SK-N-SH treated with all-trans-retinoic acid at 6 μM for 48 hours (cell line): ENCODE measurements around the gene RPL36AL.

ENCODE experiments used
- ATAC-seq: fragments of 200-7000 bp; cut with Tn5 transposase; 3 replicates; pipeline ENCODE4 v1.9.1; 2020; ENCODE audit warnings: mild to moderate bottlenecking, moderate library complexity
- ARNTL ChIP-seq: fragments of 450-650 bp; formaldehyde crosslinking; IDR thresholded peaks from 2 replicates; pipeline ENCODE4 v1.5.0; 2020; ENCODE audit warnings: low read depth, mild to moderate bottlenecking, moderate library complexity, borderline replicate concordance
- BACH2 ChIP-seq: fragments of 250-450 bp; sonication (Bioruptor Pico); IDR thresholded peaks from 2 replicates; pipeline ENCODE4 v1.9.0; 2021; ENCODE audit warnings: mild to moderate bottlenecking, borderline replicate concordance
- CSDC2 ChIP-seq: fragments of 250-450 bp; sonication (Bioruptor Pico); IDR thresholded peaks from 2 replicates; pipeline ENCODE4 v1.5.0; 2020; ENCODE audit warnings: mild to moderate bottlenecking, moderate library complexity
- ESRRG ChIP-seq: fragments of 250-450 bp; sonication (Bioruptor Pico); IDR thresholded peaks from 2 replicates; pipeline ENCODE4 v1.6.1; 2021; ENCODE audit warnings: mild to moderate bottlenecking
- GLIS3 ChIP-seq: fragments of 250-450 bp; sonication (Bioruptor Pico); IDR thresholded peaks from 2 replicates; pipeline ENCODE4 v1.5.0; 2020; ENCODE audit warnings: mild to moderate bottlenecking, moderate library complexity
- ISL1 ChIP-seq: fragments of 250-450 bp; sonication (Bioruptor Pico); IDR thresholded peaks from 2 replicates; pipeline ENCODE4 v2.1.2; 2022; ENCODE audit warnings: mild to moderate bottlenecking, moderate library complexity
- OSR1 ChIP-seq: fragments of 250-450 bp; sonication (Bioruptor Pico); IDR thresholded peaks from 2 replicates; pipeline ENCODE4 v1.8.0; 2022; ENCODE audit warnings: moderate library complexity, mild to moderate bottlenecking, inconsistent platforms
- PPARA ChIP-seq: fragments of 250-450 bp; sonication (Bioruptor Pico); IDR thresholded peaks from 2 replicates; pipeline ENCODE4 v1.5.0; 2020; ENCODE audit warnings: mild to moderate bottlenecking, borderline replicate concordance
- RARB ChIP-seq: fragments of 250-450 bp; sonication (Bioruptor Pico); IDR thresholded peaks from 2 replicates; pipeline ENCODE4 v1.8.0; 2021; ENCODE audit warnings: mild to moderate bottlenecking, moderate library complexity
- SNAI2 ChIP-seq: fragments of 250-450 bp; sonication (Bioruptor Pico); IDR thresholded peaks from 2 replicates; pipeline ENCODE4 v1.5.0; 2020; ENCODE audit warnings: mild to moderate bottlenecking, moderate library complexity
- TCF4 ChIP-seq: fragments of 250-450 bp; sonication (Bioruptor Pico); IDR thresholded peaks from 2 replicates; pipeline ENCODE4 v1.8.0; 2021; ENCODE audit warnings: mild to moderate bottlenecking, moderate library complexity, borderline replicate concordance
- TOX ChIP-seq: fragments of 250-450 bp; sonication (Bioruptor Pico); IDR thresholded peaks from 2 replicates; pipeline ENCODE4 v1.8.0; 2021; ENCODE audit warnings: mild to moderate bottlenecking, moderate library complexity, borderline replicate concordance
- ZC3H10 ChIP-seq: fragments of 250-450 bp; sonication (Bioruptor Pico); IDR thresholded peaks from 2 replicates; pipeline ENCODE4 v1.5.1; 2021; ENCODE audit warnings: mild to moderate bottlenecking, moderate library complexity
- ZFP3 ChIP-seq: fragments of 250-450 bp; sonication (Bioruptor Pico); IDR thresholded peaks from 2 replicates; pipeline ENCODE4 v1.5.0; 2020; ENCODE audit warnings: mild to moderate bottlenecking, moderate library complexity
- ZFP30 ChIP-seq: fragments of 450-650 bp; formaldehyde crosslinking; IDR thresholded peaks from 2 replicates; pipeline ENCODE4 v1.5.0; 2022; ENCODE audit warnings: mild to moderate bottlenecking, moderate library complexity
- ZNF565 ChIP-seq: fragments of 450-650 bp; formaldehyde crosslinking; conservative IDR thresholded peaks from 2 replicates; pipeline ENCODE4 v1.5.0; 2020; ENCODE audit warnings: low read depth, mild to moderate bottlenecking, moderate library complexity
- ZNF70 ChIP-seq: fragments of 450-650 bp; formaldehyde crosslinking; IDR thresholded peaks from 2 replicates; pipeline ENCODE4 v1.5.0; 2020; ENCODE audit warnings: mild to moderate bottlenecking, moderate library complexity
- ZNF8 ChIP-seq: fragments of 450-650 bp; formaldehyde crosslinking; IDR thresholded peaks from 2 replicates; pipeline ENCODE4 v1.5.0; 2020; ENCODE audit warnings: mild to moderate bottlenecking, moderate library complexity
- TF ChIP-seq, protein P1 (sequence below): fragments of 250-450 bp; sonication (Bioruptor Pico); IDR thresholded peaks from 2 replicates; pipeline ENCODE4 v1.5.1; 2021; ENCODE audit warnings: mild to moderate bottlenecking, moderate library complexity
- TF ChIP-seq, protein P2 (sequence below): fragments of 250-450 bp; sonication (Bioruptor Pico); IDR thresholded peaks from 2 replicates; pipeline ENCODE4 v1.5.1; 2020; ENCODE audit warnings: low read depth, mild to moderate bottlenecking, moderate library complexity
- TF ChIP-seq, protein P3 (sequence below): fragments of 250-450 bp; sonication (Bioruptor Pico); IDR thresholded peaks from 2 replicates; pipeline ENCODE4 v1.5.0; 2020; ENCODE audit warnings: mild to moderate bottlenecking, moderate library complexity
- TF ChIP-seq, protein P4 (sequence below): fragments of 250-450 bp; sonication (Bioruptor Pico); IDR thresholded peaks from 2 replicates; pipeline ENCODE4 v1.8.0; 2021; ENCODE audit warnings: low read depth, mild to moderate bottlenecking, moderate library complexity, borderline replicate concordance

RPL36AL gene

DNA sequence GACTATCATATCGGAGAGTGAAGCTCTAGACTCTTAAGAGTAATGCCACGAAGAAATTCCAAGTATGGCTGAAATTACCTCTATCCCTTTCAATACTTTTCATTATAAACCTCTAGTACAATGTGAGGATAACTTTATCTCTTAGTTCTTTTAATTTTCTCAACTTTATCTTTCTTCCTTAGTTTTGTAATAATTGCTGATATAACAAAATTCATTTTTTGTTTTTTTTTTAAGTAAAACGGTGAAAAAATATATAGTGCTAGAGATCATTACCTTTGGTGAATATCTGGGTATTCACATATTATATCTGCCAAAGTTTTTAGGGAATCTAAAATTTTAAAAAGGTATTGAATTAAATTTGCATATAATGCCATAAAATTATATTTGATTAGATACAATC is 34.1 kb upstream of the RPL36AL start:
- no peak for TF ChIP-seq PPARA
- TF ChIP-seq ZFP30: no peak
- TF ChIP-seq RARB: no peak
- TF ChIP-seq ZFP3 (CRISPR knock-in tag): no peak
- TF ChIP-seq, protein P1, sequence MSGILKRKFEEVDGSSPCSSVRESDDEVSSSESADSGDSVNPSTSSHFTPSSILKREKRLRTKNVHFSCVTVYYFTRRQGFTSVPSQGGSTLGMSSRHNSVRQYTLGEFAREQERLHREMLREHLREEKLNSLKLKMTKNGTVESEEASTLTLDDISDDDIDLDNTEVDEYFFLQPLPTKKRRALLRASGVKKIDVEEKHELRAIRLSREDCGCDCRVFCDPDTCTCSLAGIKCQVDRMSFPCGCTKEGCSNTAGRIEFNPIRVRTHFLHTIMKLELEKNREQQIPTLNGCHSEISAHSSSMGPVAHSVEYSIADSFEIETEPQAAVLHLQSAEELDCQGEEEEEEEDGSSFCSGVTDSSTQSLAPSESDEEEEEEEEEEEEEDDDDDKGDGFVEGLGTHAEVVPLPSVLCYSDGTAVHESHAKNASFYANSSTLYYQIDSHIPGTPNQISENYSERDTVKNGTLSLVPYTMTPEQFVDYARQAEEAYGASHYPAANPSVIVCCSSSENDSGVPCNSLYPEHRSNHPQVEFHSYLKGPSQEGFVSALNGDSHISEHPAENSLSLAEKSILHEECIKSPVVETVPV (CRISPR knock-in tag): no peak
- no peak for TF ChIP-seq ARNTL
- no peak for TF ChIP-seq CSDC2 (CRISPR knock-in tag)
- TF ChIP-seq, protein P2, sequence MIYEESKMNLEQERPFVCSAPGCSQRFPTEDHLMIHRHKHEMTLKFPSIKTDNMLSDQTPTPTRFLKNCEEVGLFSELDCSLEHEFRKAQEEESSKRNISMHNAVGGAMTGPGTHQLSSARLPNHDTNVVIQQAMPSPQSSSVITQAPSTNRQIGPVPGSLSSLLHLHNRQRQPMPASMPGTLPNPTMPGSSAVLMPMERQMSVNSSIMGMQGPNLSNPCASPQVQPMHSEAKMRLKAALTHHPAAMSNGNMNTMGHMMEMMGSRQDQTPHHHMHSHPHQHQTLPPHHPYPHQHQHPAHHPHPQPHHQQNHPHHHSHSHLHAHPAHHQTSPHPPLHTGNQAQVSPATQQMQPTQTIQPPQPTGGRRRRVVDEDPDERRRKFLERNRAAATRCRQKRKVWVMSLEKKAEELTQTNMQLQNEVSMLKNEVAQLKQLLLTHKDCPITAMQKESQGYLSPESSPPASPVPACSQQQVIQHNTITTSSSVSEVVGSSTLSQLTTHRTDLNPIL (CRISPR knock-in tag): no peak
- no peak for TF ChIP-seq GLIS3 (CRISPR knock-in tag)
- no peak for TF ChIP-seq OSR1
- TF ChIP-seq ZNF565 (CRISPR knock-in tag): no peak
- TF ChIP-seq, protein P3, sequence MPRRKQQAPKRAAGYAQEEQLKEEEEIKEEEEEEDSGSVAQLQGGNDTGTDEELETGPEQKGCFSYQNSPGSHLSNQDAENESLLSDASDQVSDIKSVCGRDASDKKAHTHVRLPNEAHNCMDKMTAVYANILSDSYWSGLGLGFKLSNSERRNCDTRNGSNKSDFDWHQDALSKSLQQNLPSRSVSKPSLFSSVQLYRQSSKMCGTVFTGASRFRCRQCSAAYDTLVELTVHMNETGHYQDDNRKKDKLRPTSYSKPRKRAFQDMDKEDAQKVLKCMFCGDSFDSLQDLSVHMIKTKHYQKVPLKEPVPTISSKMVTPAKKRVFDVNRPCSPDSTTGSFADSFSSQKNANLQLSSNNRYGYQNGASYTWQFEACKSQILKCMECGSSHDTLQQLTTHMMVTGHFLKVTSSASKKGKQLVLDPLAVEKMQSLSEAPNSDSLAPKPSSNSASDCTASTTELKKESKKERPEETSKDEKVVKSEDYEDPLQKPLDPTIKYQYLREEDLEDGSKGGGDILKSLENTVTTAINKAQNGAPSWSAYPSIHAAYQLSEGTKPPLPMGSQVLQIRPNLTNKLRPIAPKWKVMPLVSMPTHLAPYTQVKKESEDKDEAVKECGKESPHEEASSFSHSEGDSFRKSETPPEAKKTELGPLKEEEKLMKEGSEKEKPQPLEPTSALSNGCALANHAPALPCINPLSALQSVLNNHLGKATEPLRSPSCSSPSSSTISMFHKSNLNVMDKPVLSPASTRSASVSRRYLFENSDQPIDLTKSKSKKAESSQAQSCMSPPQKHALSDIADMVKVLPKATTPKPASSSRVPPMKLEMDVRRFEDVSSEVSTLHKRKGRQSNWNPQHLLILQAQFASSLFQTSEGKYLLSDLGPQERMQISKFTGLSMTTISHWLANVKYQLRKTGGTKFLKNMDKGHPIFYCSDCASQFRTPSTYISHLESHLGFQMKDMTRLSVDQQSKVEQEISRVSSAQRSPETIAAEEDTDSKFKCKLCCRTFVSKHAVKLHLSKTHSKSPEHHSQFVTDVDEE (CRISPR knock-in tag): no peak
- no peak for TF ChIP-seq ISL1 (CRISPR knock-in tag)
- TF ChIP-seq BACH2 (CRISPR knock-in tag): no peak
- TF ChIP-seq ZNF8 (CRISPR knock-in tag): no peak
- no peak for TF ChIP-seq TCF4
- TF ChIP-seq SNAI2: no peak
- no peak for TF ChIP-seq ZC3H10 (CRISPR knock-in tag)
- TF ChIP-seq, protein P4, sequence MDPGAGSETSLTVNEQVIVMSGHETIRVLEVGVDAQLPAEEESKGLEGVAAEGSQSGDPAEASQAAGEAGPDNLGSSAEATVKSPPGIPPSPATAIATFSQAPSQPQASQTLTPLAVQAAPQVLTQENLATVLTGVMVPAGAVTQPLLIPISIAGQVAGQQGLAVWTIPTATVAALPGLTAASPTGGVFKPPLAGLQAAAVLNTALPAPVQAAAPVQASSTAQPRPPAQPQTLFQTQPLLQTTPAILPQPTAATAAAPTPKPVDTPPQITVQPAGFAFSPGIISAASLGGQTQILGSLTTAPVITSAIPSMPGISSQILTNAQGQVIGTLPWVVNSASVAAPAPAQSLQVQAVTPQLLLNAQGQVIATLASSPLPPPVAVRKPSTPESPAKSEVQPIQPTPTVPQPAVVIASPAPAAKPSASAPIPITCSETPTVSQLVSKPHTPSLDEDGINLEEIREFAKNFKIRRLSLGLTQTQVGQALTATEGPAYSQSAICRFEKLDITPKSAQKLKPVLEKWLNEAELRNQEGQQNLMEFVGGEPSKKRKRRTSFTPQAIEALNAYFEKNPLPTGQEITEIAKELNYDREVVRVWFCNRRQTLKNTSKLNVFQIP (CRISPR knock-in tag): no peak
- TF ChIP-seq, all 23 proteins: peak for 0
- no peak for ATAC-seq

DNA sequence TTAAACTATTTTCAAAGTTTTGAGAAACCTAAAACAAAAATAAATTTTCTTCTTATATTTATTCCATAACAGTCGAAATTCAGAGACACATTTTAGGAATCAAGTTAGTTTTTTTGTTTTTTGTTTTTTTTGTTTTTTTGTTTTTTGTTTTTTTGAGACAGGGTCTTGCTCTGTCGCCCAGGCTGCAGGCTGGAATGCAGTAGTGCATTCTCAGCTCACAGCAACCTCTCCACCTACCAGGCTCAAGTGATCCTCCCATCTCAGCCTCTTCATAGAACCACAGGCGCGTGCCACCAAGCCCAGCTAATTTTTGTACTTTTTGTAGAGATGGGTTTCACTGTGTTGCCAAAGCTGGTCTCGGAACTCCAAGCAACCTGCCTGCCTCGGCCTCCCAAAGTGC is 33.1 kb upstream of the RPL36AL start:
- ATAC-seq: no peak
- TF ChIP-seq ZNF70 (no peak), BACH2 (CRISPR knock-in tag) (no peak), ZC3H10 (CRISPR knock-in tag) (no peak), TOX (CRISPR knock-in tag) (no peak), ESRRG (no peak), ZFP3 (CRISPR knock-in tag) (no peak), PPARA (no peak), OSR1 (no peak), SNAI2 (no peak), CSDC2 (CRISPR knock-in tag) (no peak)
- TF ChIP-seq, protein P4 (CRISPR knock-in tag): no peak
- TF ChIP-seq, protein P1 (CRISPR knock-in tag): no peak
- TF ChIP-seq, protein P2 (CRISPR knock-in tag): no peak
